Limb (tissue), 2 donors: ENCODE data around the gene BID.

Experiments
- DNase-seq, 2 donors: peaks; one replicate each; pipeline ENCODE4 v3.0.0-alpha.2; 2016; ENCODE audit errors: extremely low spot score in 2 of 2

The BID gene

GRCh38 chr22:17803609-17804270, 29.5 kb upstream of the BID start:
- DNase-seq = no peak

DNA sequence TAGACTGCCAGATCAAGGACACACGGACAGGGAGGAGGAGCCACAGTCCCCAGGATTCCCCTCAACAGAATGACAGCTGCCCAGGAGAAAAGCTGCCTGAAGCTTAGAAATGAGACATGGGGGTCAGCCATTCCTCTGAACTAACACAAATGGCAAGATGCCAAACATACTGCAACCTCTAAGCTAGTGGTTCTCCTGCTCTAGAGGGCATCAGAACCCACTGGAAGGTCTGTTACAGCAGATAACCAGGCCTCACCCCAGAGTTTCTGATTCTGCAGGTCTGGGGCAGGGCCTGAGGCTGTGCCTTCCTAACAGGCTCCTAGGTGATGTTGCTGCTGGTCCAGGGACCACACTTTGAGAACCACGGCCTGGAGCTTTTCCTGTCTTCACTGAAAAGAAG, 28.6 kb upstream of the BID start:
- DNase-seq = no peak

DNA sequence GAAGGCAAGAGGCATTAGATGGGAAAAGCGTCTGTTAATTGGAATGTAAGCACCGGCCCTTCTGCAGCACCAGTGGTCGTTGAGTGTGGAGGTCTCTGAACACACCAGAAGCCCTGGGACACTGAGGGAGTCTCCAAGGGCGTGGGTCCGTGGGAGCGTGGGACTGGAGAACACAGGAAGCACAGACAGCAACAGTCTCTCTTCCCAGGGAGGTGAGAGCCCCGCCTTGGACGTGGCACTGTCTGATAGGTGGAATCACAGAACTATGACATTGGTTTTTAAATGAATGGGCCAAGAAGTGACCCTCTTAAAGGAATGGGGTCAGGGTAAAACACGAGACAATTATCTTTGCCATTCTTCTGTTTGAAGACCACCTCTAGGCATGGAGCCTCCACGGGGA, 28.1 kb upstream of the BID start:
- DNase-seq = no peak

GRCh38 chr22:17797721-17798559, 23.7 kb upstream of the BID start:
- DNase-seq = no peak

DNA sequence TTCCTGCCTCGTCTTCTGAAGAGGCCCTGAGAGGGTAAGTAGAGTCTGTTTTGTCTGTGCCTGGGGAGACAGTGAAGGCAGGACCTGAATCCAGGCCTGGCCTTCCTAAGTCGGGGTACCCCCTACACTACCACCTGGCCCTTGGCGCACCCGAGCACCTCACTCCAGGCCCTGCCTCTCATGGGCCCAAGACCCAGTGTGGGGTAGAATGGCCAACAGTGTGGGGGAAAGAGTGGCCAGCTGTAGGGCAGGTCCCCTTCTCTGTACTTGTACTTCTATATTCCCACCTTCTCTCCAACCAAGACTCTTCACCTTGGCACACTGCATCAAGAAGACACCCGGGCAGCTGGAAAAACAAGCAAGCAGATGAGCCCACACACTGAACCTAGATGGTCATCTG, 22.4 kb upstream of the BID start:
- no peak for DNase-seq

- DNase-seq = no peak
Measured at GRCh38 chr22:17795661-17796548, 21.6 kb upstream of the BID start.

DNA sequence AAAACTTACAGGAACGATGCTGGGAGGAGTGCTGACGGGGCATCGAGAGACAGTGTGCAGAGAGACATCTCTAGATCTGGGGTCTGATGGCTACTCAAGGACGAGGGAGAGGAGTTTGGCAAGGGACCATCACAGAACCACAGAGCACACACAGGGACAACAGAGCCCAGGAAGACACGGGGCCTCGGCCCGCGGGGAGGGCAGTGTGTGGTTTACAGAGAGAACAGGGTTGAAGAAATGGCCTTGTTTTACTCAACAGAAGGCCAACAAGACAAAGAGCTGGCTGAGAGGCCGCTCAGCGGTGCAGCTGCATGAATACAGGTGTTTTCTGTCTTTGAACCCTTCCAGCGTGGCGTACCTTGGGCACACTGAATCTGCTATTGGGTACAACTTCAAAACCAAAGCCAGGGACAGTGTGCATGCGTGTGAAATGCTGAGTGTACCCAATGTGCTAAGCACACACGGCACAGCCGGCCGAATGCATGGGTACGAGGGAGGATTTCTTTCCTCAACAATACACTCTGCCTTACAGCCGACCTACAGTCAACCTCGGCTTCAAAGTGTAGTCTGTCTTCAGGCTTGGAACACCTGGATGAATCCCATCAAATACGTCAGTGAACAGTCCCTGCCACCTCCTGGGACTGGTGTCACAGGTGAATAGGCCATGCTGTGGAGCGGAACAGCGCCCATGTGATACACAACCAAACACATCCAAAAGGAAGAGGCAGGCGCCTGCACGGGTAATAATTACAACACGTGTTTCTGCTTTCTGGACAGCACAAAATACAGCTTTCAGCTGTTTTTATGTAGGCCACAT, 20.7 kb upstream of the BID start:
- DNase-seq = no peak

- no peak for DNase-seq
Measured at GRCh38 chr22:17792854-17793434, 18.7 kb upstream of the BID start.

GRCh38 chr22:17792299-17792698, 18.0 kb upstream of the BID start:
- no peak for DNase-seq

DNA sequence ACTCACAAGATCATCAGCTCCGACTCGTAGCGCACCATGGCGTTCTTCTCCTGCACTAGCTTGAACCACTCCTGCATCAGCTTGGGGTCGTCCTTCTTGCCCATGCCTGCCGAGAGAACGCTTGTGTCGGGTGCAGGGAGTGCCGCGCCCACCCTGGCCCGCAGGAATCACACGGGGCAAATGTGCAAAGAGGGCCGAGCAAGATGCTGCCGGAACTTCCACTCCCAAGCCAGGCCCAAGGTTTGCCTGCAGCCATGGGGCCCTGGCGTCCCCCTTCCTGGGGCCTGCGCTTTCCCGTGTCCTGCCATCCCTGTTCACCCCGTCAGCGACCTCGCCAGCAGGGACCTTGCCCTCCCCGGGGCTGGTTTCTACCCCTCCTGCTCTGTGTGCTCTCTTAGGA, 16.9 kb upstream of the BID start:
- DNase-seq = no peak

DNA sequence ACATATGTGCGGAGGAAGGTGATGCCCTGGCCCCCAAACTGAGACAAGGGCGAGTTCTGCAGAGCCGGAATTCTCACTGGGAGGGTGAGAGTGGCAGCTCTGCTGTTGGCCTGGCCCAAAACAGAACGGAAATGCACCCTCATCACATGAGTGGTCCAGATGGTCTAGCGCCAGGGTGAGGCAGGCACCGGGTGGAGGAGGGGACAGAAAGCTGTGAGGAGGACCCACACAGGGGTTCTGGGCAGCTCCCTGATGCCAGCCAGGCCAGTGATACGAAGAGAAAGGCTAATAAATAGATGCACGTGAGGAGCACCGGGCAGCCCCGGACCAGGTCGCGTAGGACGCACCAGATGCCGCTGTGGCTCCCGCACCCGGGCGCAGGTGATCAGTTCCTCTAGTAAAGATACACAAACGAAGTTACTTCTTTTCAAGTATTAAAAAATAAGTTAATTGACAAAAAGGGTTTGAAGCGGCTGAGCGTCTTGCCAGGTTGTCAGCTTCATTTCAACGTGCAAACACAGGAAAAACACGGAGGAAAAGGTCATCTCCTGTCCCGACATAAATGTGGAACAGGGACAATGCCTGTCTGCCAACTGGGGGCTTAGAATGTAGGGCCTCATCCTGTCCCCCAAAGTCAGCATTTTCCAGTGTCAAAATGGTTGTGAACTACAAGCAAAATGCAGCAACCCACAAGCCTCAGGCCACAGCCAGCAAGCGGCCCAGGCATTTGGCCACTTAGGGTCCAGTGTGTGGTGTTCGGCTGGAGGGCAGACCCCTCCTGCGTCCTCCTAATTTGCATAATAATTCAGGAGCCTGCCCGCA, 15.3 kb upstream of the BID start:
- no peak for DNase-seq

DNA sequence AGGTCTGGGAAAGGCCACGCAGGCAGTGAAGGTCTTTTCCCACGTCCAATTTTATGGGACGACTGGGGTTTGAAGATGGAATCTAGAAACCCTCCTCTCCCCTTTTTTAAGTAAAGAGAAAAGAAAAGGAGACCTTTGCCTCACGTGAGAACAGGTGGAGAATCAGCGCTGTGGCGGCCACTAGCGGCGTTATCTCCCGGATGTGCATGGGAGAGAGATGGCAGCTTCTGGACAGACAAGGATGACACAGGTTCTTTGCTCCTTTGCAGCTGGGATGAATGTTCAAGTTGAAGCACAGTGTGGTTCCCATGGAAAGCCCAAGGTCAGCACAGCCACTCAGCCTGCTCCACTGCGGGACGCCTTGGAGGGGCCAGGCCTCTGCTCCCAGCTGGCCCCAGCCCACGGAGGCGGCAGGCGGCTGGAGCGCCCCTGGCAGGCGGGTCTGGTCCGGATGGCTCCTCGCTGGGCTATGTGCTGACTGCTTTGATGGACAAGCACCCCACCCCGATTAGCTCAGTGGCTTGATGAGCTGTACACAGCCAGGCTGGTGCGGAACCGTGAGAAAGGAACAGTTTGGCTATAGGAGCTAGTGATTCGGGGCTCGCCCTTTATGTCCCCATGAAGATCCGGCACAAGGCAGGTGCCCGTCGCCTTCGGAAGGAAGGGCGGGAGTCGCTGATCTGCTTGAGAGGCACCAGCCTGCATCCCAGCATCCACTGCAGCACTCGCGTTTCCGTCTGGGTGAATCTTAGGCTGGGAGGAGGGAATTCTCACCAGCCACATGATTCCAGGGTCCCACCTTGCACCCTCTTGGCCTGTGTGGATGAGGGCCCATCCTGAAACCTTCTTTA, 14.5 kb upstream of the BID start:
- no peak for DNase-seq

GRCh38 chr22:17787716-17788330, 13.6 kb upstream of the BID start:
- no peak for DNase-seq

DNA sequence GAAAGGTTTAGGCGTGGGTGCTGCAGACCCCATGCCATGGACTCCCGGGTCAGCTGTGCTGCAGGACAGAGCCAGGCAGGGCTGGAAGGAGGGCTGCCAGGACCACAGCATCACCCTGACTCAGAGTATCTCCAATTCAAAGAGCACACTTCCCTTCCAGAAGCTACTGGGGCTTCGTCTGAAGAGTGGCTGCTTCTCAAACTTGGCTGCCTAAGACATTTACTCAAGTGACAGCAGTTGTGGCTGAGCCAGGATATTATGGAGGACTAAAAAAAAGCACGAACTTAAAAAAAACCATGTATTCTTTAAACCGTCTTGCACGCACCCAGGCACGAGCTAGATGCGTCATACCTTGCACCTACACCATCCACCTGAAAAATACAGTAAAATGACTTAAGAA, 13.0 kb upstream of the BID start:
- DNase-seq = no peak

GRCh38 chr22:17786435-17787161, 12.3 kb upstream of the BID start:
- DNase-seq = no peak

DNA sequence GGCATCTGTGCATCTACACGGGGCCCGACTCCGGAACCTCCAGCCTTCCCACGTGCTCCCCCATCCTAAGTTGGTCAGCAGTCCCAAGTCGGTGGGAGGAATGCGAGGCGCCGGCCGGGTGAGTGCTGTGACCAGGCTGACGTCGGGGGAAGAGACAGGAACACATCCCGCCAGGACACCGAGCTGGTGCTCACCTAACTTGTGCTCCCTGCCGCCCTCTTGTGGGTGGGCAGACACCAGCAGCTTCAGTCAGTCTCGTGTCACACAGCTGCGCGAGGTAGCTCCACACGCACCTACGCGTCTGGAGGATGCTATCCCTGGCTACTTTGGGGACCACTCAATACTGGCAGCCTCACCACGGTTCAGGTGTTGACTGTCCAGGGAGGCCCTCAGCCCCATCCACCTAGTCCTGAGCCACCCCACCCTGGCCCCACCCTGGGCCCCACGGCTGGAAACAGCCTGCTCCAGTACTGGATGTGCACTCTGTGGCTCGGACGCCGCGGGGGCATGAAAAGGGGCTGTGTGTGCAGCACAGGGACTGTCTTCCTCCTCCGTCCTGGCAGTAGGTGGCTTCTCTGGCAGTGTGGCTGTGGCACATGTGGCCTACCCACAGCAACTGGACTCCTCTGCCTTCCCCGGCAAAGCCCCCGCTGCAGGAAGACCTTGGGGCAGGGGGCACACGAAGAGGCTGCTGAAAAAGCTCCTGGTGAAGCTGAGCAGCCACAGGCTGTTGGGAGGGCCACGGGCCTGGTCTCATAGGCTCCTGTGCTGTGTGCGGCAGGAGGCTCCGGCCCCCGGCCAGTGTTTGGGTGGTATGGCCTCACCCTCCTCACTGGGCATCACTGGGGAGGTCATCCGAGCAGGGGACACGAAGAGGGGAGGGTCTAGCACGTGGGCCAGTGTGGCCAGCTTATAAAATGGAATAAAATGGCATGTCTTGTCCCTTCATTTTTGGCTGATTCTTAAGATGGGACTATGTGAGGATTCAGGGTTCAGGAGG, 11.2 kb upstream of the BID start:
- DNase-seq = no peak

DNA sequence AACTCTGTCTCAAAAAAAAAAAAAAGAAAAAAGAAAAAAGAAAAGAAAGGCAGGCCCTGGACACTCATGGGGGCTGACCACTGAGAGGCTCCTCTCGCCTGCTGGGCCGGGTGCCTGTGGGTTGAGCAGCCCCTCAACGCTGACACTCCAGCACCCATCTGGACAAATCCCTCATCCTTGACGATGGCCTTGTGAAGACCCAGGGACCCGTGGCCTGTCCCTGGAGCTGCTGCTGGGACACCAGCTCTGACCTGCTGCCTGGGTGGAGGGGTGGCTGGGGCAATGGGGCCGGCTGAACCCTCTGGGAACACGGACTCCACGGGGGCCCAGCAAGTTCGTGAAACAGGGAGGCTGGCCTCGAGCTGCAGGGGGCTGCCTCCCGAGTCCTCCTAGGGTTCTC, 10.5 kb upstream of the BID start:
- DNase-seq = no peak
